Adrenal gland (tissue), 5 donors: ENCODE measurements around the gene ELOVL2.

Experiments
- POLR2A ChIP-seq, 2 donors: fragments of 450-650 bp; IDR thresholded peaks; one replicate each; pipeline ENCODE4 v1.6.1; 2017; ENCODE audit warnings: antibody characterized with exemption in 2 of 2, mild to moderate bottlenecking in 2 of 2, moderate library complexity in 1 of 2
- TF ChIP-seq, protein P1 (sequence below), 6 experiments: fragments of 450-650 bp in 4 of 6; fragments of 200-600 bp in 2 of 6; sonication (generic) in 1 of 6; IDR thresholded peaks; 1 replicate in 5 of 6; 2 replicates in 1 of 6; pipeline versions ENCODE4 v1.5.1 to v1.8.0; 2016 to 2021; ENCODE audit warnings: antibody characterized with exemption in 6 of 6, mild to moderate bottlenecking in 2 of 6, moderate library complexity in 1 of 6
- donor health status: DM: no; HTN: no; CAD: no.

DNA sequence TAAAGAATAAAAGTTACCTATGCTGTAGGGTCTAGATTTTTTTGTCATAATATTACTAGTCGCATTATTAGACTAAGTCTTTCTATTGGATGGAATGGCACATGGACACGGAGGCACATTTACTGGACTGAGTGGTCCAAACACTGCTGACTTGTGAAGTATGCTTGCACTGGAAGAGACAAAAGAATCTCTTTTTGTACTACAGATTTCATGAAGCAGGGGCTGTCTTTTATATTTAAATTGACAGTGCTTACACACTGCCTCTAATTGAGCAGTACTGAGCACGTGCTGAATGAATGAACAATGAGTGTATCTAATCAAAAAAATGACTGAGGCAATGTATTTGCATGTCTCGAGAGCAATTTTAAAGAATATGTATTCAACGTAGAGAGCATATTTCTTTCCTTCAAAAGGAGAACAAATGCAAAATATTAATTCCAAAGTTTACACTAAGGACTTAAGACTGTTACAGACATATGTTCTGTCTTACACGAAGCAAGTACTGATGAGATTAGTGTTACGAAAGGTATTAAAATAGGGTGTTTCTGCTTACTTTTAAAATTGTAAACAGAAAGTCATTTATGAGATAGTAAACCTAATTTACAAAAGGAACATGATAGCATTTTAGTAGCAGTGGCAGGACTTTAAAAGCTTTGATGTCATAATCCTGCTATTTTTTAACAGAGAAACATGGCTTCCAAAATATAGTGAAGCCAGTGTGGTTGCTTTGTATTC, 8.3 kb downstream of the ELOVL2 start:
- TF ChIP-seq, protein P1, sequence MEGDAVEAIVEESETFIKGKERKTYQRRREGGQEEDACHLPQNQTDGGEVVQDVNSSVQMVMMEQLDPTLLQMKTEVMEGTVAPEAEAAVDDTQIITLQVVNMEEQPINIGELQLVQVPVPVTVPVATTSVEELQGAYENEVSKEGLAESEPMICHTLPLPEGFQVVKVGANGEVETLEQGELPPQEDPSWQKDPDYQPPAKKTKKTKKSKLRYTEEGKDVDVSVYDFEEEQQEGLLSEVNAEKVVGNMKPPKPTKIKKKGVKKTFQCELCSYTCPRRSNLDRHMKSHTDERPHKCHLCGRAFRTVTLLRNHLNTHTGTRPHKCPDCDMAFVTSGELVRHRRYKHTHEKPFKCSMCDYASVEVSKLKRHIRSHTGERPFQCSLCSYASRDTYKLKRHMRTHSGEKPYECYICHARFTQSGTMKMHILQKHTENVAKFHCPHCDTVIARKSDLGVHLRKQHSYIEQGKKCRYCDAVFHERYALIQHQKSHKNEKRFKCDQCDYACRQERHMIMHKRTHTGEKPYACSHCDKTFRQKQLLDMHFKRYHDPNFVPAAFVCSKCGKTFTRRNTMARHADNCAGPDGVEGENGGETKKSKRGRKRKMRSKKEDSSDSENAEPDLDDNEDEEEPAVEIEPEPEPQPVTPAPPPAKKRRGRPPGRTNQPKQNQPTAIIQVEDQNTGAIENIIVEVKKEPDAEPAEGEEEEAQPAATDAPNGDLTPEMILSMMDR (IDR thresholded peaks at IDR 0.05) = no peak
- TF ChIP-seq POLR2A (IDR thresholded peaks at IDR 0.05) = no peak
